A549 (cell line): ENCODE data around the gene ADA. TPM values are rescaled to one million over a fixed set of nuclear protein-coding genes. Genes with fewer than 3 reads are reported as not detected.

ENCODE experiments used
- ATAC-seq, 2 experiments: fragments of 200-7000 bp in 1 of 2; fragments of >200 bp in 1 of 2; cut with Nextera tagmentation in 1 of 2; cut with Tn5 transposase in 1 of 2; 3 replicates each; pipeline versions ENCODE4 v1.8.0 to v1.9.1; 2018 to 2020; ENCODE audit warnings: mild to moderate bottlenecking in 1 of 2, moderate library complexity in 1 of 2
- CTCF ChIA-PET: fragments of 300-600 bp; sonication (Branson Sonifier 250); formaldehyde crosslinking; extraction: SDS; loops from one replicate; lab custom pipeline; 2021; ENCODE audit warnings: antibody characterized with exemption, inconsistent platforms; lab: Yijun Ruan, JAX
- POLR2A ChIA-PET: fragments of 350-600 bp; formaldehyde crosslinking; extraction: SDS; loops from one replicate; lab custom pipeline; 2021; ENCODE audit warnings: antibody characterized with exemption, inconsistent platforms; lab: Yijun Ruan, JAX
- DNase-seq, 2 experiments: peaks; one replicate each; pipeline versions ENCODE4 v3.0.0 to v3.0.0-alpha.2; 2011 to 2016; ENCODE audit warnings: low read depth in 1 of 2, low spot score in 1 of 2
- FAIRE-seq: peaks from 2 replicates; lab custom pipeline; 2011; peaks lifted over from hg19 to GRCh38; lab: Jason Lieb, UNC
- H3K27ac ChIP-seq, 2 experiments: fragments of >200 bp; sonication (Bioruptor Twin); formaldehyde crosslinking; 3 replicates each; pipeline ENCODE4 v1.5.1; 2016 to 2017
- H3K4me1 ChIP-seq: fragments of >200 bp; sonication (Bioruptor Twin); formaldehyde crosslinking; 3 replicates; pipeline ENCODE4 v1.6.1; 2016
- H3K4me2 ChIP-seq: fragments of >200 bp; sonication (Bioruptor Twin); formaldehyde crosslinking; 3 replicates; pipeline ENCODE4 v1.6.1; 2016
- H3K4me3 ChIP-seq: fragments of >200 bp; sonication (Bioruptor Twin); formaldehyde crosslinking; 3 replicates; pipeline ENCODE4 v1.5.1; 2016
- H3K9me3 ChIP-seq: fragments of >200 bp; sonication (Bioruptor Twin); formaldehyde crosslinking; 3 replicates; pipeline ENCODE4 v1.6.1; 2016
- CBX2 ChIP-seq: fragments of 200-600 bp; sonication (generic); IDR thresholded peaks from 2 replicates; pipeline ENCODE4 v1.6.1; 2016; ENCODE audit warnings: low read depth, mild to moderate bottlenecking, borderline replicate concordance
- CBX8 ChIP-seq: fragments of 200-600 bp; sonication (generic); IDR thresholded peaks from 2 replicates; pipeline ENCODE4 v1.6.1; 2016
- CTCF ChIP-seq: fragments of >200 bp; sonication (Bioruptor Twin); formaldehyde crosslinking; IDR thresholded peaks from 3 replicates; pipeline ENCODE4 v1.5.1; 2016
- EHF ChIP-seq: fragments of 250-450 bp; sonication (Bioruptor Pico); IDR thresholded peaks from 2 replicates; pipeline ENCODE4 v1.5.0; 2020; ENCODE audit warnings: mild to moderate bottlenecking
- HES2 ChIP-seq: fragments of >200 bp; sonication (Bioruptor Twin); formaldehyde crosslinking; IDR thresholded peaks from 2 replicates; pipeline ENCODE4 v1.6.1; 2016
- HMGXB4 ChIP-seq: fragments of 250-450 bp; sonication (Bioruptor Pico); IDR thresholded peaks from 2 replicates; pipeline ENCODE4 v1.5.0; 2021; ENCODE audit warnings: mild to moderate bottlenecking, moderate library complexity, borderline replicate concordance
- JUNB ChIP-seq: fragments of >200 bp; sonication (Bioruptor Twin); formaldehyde crosslinking; IDR thresholded peaks from 2 replicates; pipeline ENCODE4 v1.6.1; 2016
- MAFK ChIP-seq: fragments of 450-650 bp; IDR thresholded peaks from 2 replicates; pipeline ENCODE4 v1.6.1; 2014; ENCODE audit not compliant: partially characterized antibody
- MYC ChIP-seq: IDR thresholded peaks from 2 replicates; pipeline ENCODE4 v1.6.1; 2012; ENCODE audit warnings: mild to moderate bottlenecking, inconsistent platforms, low read length, improper control_type of control experiment, borderline replicate concordance
- POLR2A ChIP-seq: IDR thresholded peaks from 2 replicates; pipeline ENCODE4 v1.6.1; 2012; ENCODE audit warnings: mild to moderate bottlenecking, low read length
- RAD21 ChIP-seq, 2 experiments: fragments of >200 bp in 1 of 2; sonication (Bioruptor Twin) in 1 of 2; formaldehyde crosslinking in 1 of 2; IDR thresholded peaks in 1 of 2; conservative IDR thresholded peaks in 1 of 2; 2 replicates in 1 of 2; 3 replicates in 1 of 2; pipeline ENCODE4 v1.6.1; 2012 to 2018; ENCODE audit warnings: inconsistent platforms in 1 of 2
- REST ChIP-seq: fragments of 200-600 bp; sonication (generic); IDR thresholded peaks from 2 replicates; pipeline ENCODE4 v1.6.1; 2016; ENCODE audit warnings: antibody characterized with exemption, mild to moderate bottlenecking, moderate library complexity
- SMC3 ChIP-seq: fragments of >200 bp; sonication (Bioruptor Twin); formaldehyde crosslinking; IDR thresholded peaks from 3 replicates; pipeline ENCODE4 v1.6.1; 2018; ENCODE audit warnings: inconsistent platforms
- TP53 ChIP-seq: fragments of 250-450 bp; sonication (Bioruptor Pico); IDR thresholded peaks from 2 replicates; pipeline ENCODE4 v1.5.0; 2021; ENCODE audit warnings: mild to moderate bottlenecking, moderate library complexity
- USF2 ChIP-seq: fragments of 450-650 bp; IDR thresholded peaks from 2 replicates; pipeline ENCODE4 v1.6.1; 2014; ENCODE audit warnings: antibody characterized with exemption
- ZFP36 ChIP-seq: fragments of 450-650 bp; IDR thresholded peaks from 2 replicates; pipeline ENCODE4 v1.6.1; 2014; ENCODE audit warnings: borderline replicate concordance; ENCODE audit not compliant: partially characterized antibody
- WGBS: methylation state at CpG from one replicate; pipeline ENCODE4 v1.1.6; 2017; ENCODE audit errors: missing lambda C conversion rate; 5-methylcytosine and 5-hydroxymethylcytosine counted together
- polyA plus RNA-seq, 4 experiments: library from polyadenylated mRNA; depleted of rRNA in 3 of 4; stranded (reverse); fragments of >200 nt; fragmentation: RNase III in 1 of 4; extraction: RNeasy Plus Mini Kit Qiagen cat#74134 plus additional on column Dnase treatment in 1 of 4; gene quantifications; 2 replicates in 3 of 4; 3 replicates in 1 of 4; pipeline ENCODE4 v1.2.3, GENCODE V29; 2011 to 2017

The ADA gene
- polyA plus RNA-seq, 2 of the 4 experiments (the other 2 are of a cell fraction) = 34.5 to 48.1 TPM

GRCh38 chr20:44681796-44682566, 30.5 kb upstream of the ADA start:
- no peak overlapping the region for H3K4me3 ChIP-seq
- H3K4me1 ChIP-seq = peaks cover 28% of the 10 kb centered on the region
- no peak for TF ChIP-seq USF2
- TF ChIP-seq CBX2 = no peak
- no peak for TF ChIP-seq SMC3
- TF ChIP-seq POLR2A = no peak
- no peak for TF ChIP-seq MAFK
- no peak for TF ChIP-seq HES2
- no peak for TF ChIP-seq ZFP36
- TF ChIP-seq CTCF = no peak
- TF ChIP-seq MYC = no peak
- no peak for ATAC-seq
- H3K4me2 ChIP-seq = no peak overlapping the region
- H3K27ac ChIP-seq = no peak overlapping the region
- ChIA-PET POLR2A (no interaction called here), CTCF (interaction anchor here (0.6 to 11.0 kb wide), 18 partner anchors 8 to 465 kb away, joined by 3 to 525 read pairs (median 9); partner anchors contain the start of genes ADA, CCN5 and KCNK15)
- no peak for FAIRE-seq
- no peak for DNase-seq
- peaks cover 1% of the 10 kb centered on the region; the same call in 2 of the 3 replicates for H3K9me3 ChIP-seq
- 91% methylated on average over 11 of the region's 11 CpGs for WGBS

GRCh38 chr20:44678990-44679611, 27.6 kb upstream of the ADA start:
- peak overlapping the region; percentile 71 to 85; a peak in 4 of 6 replicates for H3K27ac ChIP-seq
- TF ChIP-seq EHF (CRISPR knock-in tag) (no peak), RAD21 (conservative IDR thresholded peaks at IDR 0.05 in 1 of 2, IDR thresholded peaks at IDR 0.05 in 1 of 2) (no peak), CBX8 (no peak), ZFP36 (no peak), REST (no peak), JUNB (no peak), HMGXB4 (no peak), TP53 (CRISPR knock-in tag) (no peak)
- H3K9me3 ChIP-seq = no peaks in the 10 kb centered on the region
- FAIRE-seq = no peak
- CTCF ChIA-PET = interaction anchor here (1.1 to 11.0 kb wide), 3 partner anchors 15 to 462 kb away, joined by 4 to 525 read pairs (median 5); partner anchors contain the start of gene CCN5
- DNase-seq = no peak
- H3K4me3 ChIP-seq = no peak overlapping the region
- POLR2A ChIA-PET = no interaction called here
- no peak for ATAC-seq
- peaks cover 14% of the 10 kb centered on the region for H3K4me1 ChIP-seq
- 94% methylated on average over 12 of the region's 12 CpGs for WGBS
- H3K4me2 ChIP-seq = no peak overlapping the region
